HepG2 (cell line): ENCODE results near the gene CNNM2. TPM values are rescaled to one million over a fixed set of nuclear protein-coding genes. Genes with fewer than 3 reads are reported as not detected.

ENCODE experiments used
- ATAC-seq: fragments of 200-7000 bp; cut with Tn5 transposase; 3 replicates; pipeline ENCODE4 v1.9.1; 2020; ENCODE audit warnings: mild to moderate bottlenecking, moderate library complexity
- BruUV-seq: library from RNA; stranded (reverse); fragments of 400-500 nt; replicated peaks from 2 replicates; lab custom pipeline; 2021; lab: Mats Ljungman, UMichigan
- CTCF ChIA-PET: fragments of 300-600 bp; formaldehyde crosslinking; extraction: SDS; loops from one replicate; lab custom pipeline; 2021; ENCODE audit warnings: low total read pairs, inconsistent platforms, low intra/inter-chr PET ratio; lab: Yijun Ruan, JAX
- POLR2A ChIA-PET: fragments of 350-600 bp; sonication (Branson Sonifier 250); formaldehyde crosslinking; loops from one replicate; lab custom pipeline; 2020; ENCODE audit warnings: antibody characterized with exemption, inconsistent platforms; lab: Yijun Ruan, JAX
- DNase-seq: peaks from one replicate; pipeline ENCODE4 v3.0.0-alpha.2; 2015; ENCODE audit warnings: low spot score
- FAIRE-seq: peaks from 3 replicates; lab custom pipeline; 2011; peaks lifted over from hg19 to GRCh38; lab: Jason Lieb, UNC
- H2AFZ ChIP-seq: one replicate; pipeline ENCODE4 v1.6.1; 2011; ENCODE audit warnings: low read length, inconsistent platforms
- H3K27ac ChIP-seq: fragments of 300-600 bp; 3 replicates; pipeline ENCODE4 v1.8.0; 2011; ENCODE audit warnings: mixed run types, mild to moderate bottlenecking, mixed read lengths, low read length, inconsistent platforms; ENCODE audit not compliant: insufficient read depth; ENCODE audit errors: extremely low read length
- H3K27me3 ChIP-seq, 2 experiments: fragments of 200-600 bp in 1 of 2; 2 replicates in 1 of 2; 3 replicates in 1 of 2; pipeline versions ENCODE4 v1.6.0 to v1.8.0; 2011; ENCODE audit warnings: low read length in 2 of 2, mild to moderate bottlenecking in 2 of 2, moderate library complexity in 2 of 2, inconsistent platforms in 1 of 2; ENCODE audit not compliant: insufficient read depth in 2 of 2, control insufficient read depth in 1 of 2
- H3K36me3 ChIP-seq, 2 experiments: fragments of 200-600 bp in 1 of 2; replicated peaks in 1 of 2; 2 replicates in 1 of 2; 3 replicates in 1 of 2; pipeline versions ENCODE4 v1.5.1 to v1.8.0; 2011; ENCODE audit warnings: low read length in 2 of 2, inconsistent platforms in 1 of 2; ENCODE audit not compliant: insufficient read depth in 2 of 2, control insufficient read depth in 1 of 2
- H3K4me1 ChIP-seq: 2 replicates; pipeline ENCODE4 v1.5.1; 2012; ENCODE audit warnings: low read length, inconsistent platforms; ENCODE audit not compliant: insufficient read depth
- H3K4me2 ChIP-seq: 2 replicates; pipeline ENCODE4 v1.6.0; 2011; ENCODE audit warnings: low read depth, low read length, inconsistent platforms
- H3K4me3 ChIP-seq, 3 experiments: fragments of 200-600 bp in 1 of 3; sonication (generic), shearing (Covaris generic) in 1 of 3; replicated peaks in 1 of 3; 2 replicates each; pipeline ENCODE4 v1.5.1; 2011 to 2016; ENCODE audit warnings: low read length in 3 of 3, inconsistent platforms in 2 of 3, low read depth in 2 of 3, mild to moderate bottlenecking in 2 of 3, control low read depth in 1 of 3, mixed read lengths in 1 of 3; ENCODE audit not compliant: insufficient read depth in 1 of 3
- H3K79me2 ChIP-seq: one replicate; pipeline ENCODE4 v1.6.1; 2011; ENCODE audit warnings: low read length, inconsistent platforms; ENCODE audit not compliant: insufficient read depth
- H3K9ac ChIP-seq: 2 replicates; pipeline ENCODE4 v1.6.0; 2011; ENCODE audit warnings: mild to moderate bottlenecking, low read depth, low read length, inconsistent platforms; ENCODE audit not compliant: insufficient read depth
- H3K9me3 ChIP-seq: 2 replicates; pipeline ENCODE4 v1.5.1; 2012; ENCODE audit warnings: mild to moderate bottlenecking, low read length
- H4K20me1 ChIP-seq: 2 replicates; pipeline ENCODE4 v1.6.0; 2011; ENCODE audit warnings: inconsistent platforms, mild to moderate bottlenecking, low read length, moderate library complexity; ENCODE audit not compliant: insufficient read depth
- BRD4 ChIP-seq: sonication (generic); formaldehyde crosslinking; IDR thresholded peaks from 2 replicates; pipeline ENCODE4 v1.4.0; 2020; ENCODE audit warnings: missing genetic modification reagents
- GZF1 ChIP-seq: sonication (generic); formaldehyde crosslinking; IDR thresholded peaks from 2 replicates; pipeline ENCODE4 v1.5.1; 2020; ENCODE audit warnings: mild to moderate bottlenecking, missing genetic modification reagents
- HDAC2 ChIP-seq: sonication (generic); formaldehyde crosslinking; IDR thresholded peaks from 2 replicates; pipeline ENCODE4 v1.4.0; 2020; ENCODE audit warnings: missing genetic modification reagents
- HHEX ChIP-seq: IDR thresholded peaks from 2 replicates; pipeline ENCODE4 v1.6.1; 2016; ENCODE audit warnings: control low read depth
- JUN ChIP-seq: sonication (generic); formaldehyde crosslinking; IDR thresholded peaks from 2 replicates; pipeline ENCODE4 v1.4.0; 2020; ENCODE audit warnings: mild to moderate bottlenecking, missing genetic modification reagents
- KDM5B ChIP-seq: sonication (generic); formaldehyde crosslinking; IDR thresholded peaks from 2 replicates; pipeline ENCODE4 v1.4.0; 2020; ENCODE audit warnings: missing genetic modification reagents, mild to moderate bottlenecking, borderline replicate concordance
- LCORL ChIP-seq, 2 experiments: fragments of 450-650 bp in 1 of 2; sonication (generic) in 1 of 2; formaldehyde crosslinking in 1 of 2; IDR thresholded peaks; 2 replicates each; pipeline versions ENCODE4 v1.5.0 to v1.6.1; 2017 to 2020; ENCODE audit warnings: antibody characterized with exemption in 1 of 2, missing genetic modification reagents in 1 of 2
- ZNF205 ChIP-seq: IDR thresholded peaks from 2 replicates; pipeline ENCODE4 v1.6.1; 2018; ENCODE audit warnings: missing biosample characterization, missing genetic modification reagents
- ZNF318 ChIP-seq: sonication (generic); formaldehyde crosslinking; IDR thresholded peaks from 2 replicates; pipeline ENCODE4 v1.4.0; 2020; ENCODE audit warnings: mild to moderate bottlenecking, missing genetic modification reagents
- WGBS: methylation state at CpG from one replicate; pipeline ENCODE4 v1.1.6; 2017; ENCODE audit warnings: low lambda C conversion rate; 5-methylcytosine and 5-hydroxymethylcytosine counted together
- in situ Hi-C: cut with HindIII; loops from 2 replicates; pipeline ENCODE4 v1.10.0; 2017; ENCODE audit warnings: low pct_unique_long_range_greater_than_20kb; ENCODE audit not compliant: extremely low pct_ligation_motif_present
- intact Hi-C: fragments of 100-400 bp; cut with micrococcal nuclease; formaldehyde crosslinking; loops from one replicate; pipeline ENCODE4 v1.10.0; 2022; ENCODE audit not compliant: unreplicated experiment
- polyA plus RNA-seq, 8 experiments: library from polyadenylated mRNA; depleted of rRNA in 3 of 8; stranded (reverse) in 7 of 8; unstranded in 1 of 8; fragments of >200 nt; fragmentation: Illumina TruSeq in 4 of 8; extraction: Trizol in 4 of 8; gene quantifications; 2 replicates each; pipeline versions ENCODE4 v1.2.1 to v1.2.3, GENCODE V29; 2011 to 2016; ENCODE audit warnings: low read depth in 4 of 8, missing spikeins in 1 of 8, mixed read lengths in 1 of 8; ENCODE audit not compliant: insufficient read depth in 1 of 8
- total RNA-seq, 5 experiments: library from RNA; depleted of rRNA; stranded (reverse); fragments of >200 nt; fragmentation: Illumina TruSeq; extraction: Trizol; gene quantifications; 2 replicates each; pipeline ENCODE4 v1.2.3, GENCODE V29; 2016; ENCODE audit warnings: low read depth in 1 of 5

Gene CNNM2
- total and polyA plus RNA-seq, 2 of the 13 experiments (the other 11 are each of a cell fraction or from before 2014, with no cell fraction given) = 7.1 to 9.0 TPM

- no peak overlapping the region for H3K4me2 ChIP-seq
- no peaks in the 10 kb centered on the region for H3K79me2 ChIP-seq
- H3K9ac ChIP-seq = no peak overlapping the region
- CTCF ChIA-PET = no interaction called here
- FAIRE-seq = no peak
- TF ChIP-seq GZF1 (CRISPR knock-in tag) = no peak
- TF ChIP-seq ZNF205 (CRISPR knock-in tag) = no peak
- TF ChIP-seq LCORL (IDR thresholded peaks at IDR 0.05) = no peak
- no peak for TF ChIP-seq LCORL (CRISPR knock-in tag; IDR thresholded peaks at IDR 0.05)
- TF ChIP-seq HHEX (CRISPR knock-in tag) = no peak
- no peak for TF ChIP-seq JUN
- no peaks in the 10 kb centered on the region for H3K9me3 ChIP-seq
- 99% methylated on average over 2 of the region's 2 CpGs for WGBS
- no peaks in the 10 kb centered on the region for H3K4me1 ChIP-seq
- peaks cover 20 to 60% of the 10 kb centered on the region in 2 experiments for H3K36me3 ChIP-seq
- no peak overlapping the region for H2AFZ ChIP-seq
- H3K27ac ChIP-seq = no peak overlapping the region
- no peak for ATAC-seq
- in situ Hi-C loops (no loop called here), intact Hi-C loops (no loop called here)
- no peak overlapping the region for H3K4me3 ChIP-seq
- no peaks in the 10 kb centered on the region for H4K20me1 ChIP-seq
- no peaks in the 10 kb centered on the region for H3K27me3 ChIP-seq
- POLR2A ChIA-PET = no interaction called here
- no peak for DNase-seq
- BruUV-seq = no TSS peak
Measured at GRCh38 chr10:103103989-103104388, 185.9 kb downstream of the CNNM2 start.

- no peak for TF ChIP-seq BRD4 (CRISPR knock-in tag)
- TF ChIP-seq ZNF318 (CRISPR knock-in tag) = no peak
- no peak for TF ChIP-seq HDAC2
- TF ChIP-seq KDM5B = no peak
- TF ChIP-seq, all 625 proteins: peak for 0
- Histone ChIP-seq H3K9ac (no peak overlapping the region), H3K4me3 (no peak overlapping the region), H2AFZ (no peak overlapping the region), H3K36me3 (peaks cover 17 to 55% of the 10 kb centered on the region in 2 experiments), H3K27me3 (no peaks in the 10 kb centered on the region), H4K20me1 (0 out of 2 replicates have a peak, but pooled peaks cover 2% of the 10 kb centered on the region), H3K4me1 (no peaks in the 10 kb centered on the region), H3K4me2 (no peak overlapping the region), H3K79me2 (peaks cover 6% of the 10 kb centered on the region), H3K9me3 (no peaks in the 10 kb centered on the region), H3K27ac (no peak overlapping the region)
- in situ Hi-C loops (no loop called here), intact Hi-C loops (no loop called here)
- ATAC-seq = no peak
- DNase-seq = no peak
- ChIA-PET CTCF (no interaction called here), POLR2A (no interaction called here)
- BruUV-seq = no TSS peak
- FAIRE-seq = no peak
- 25% methylated on average over 2 of the region's 2 CpGs for WGBS
Measured at GRCh38 chr10:103104721-103105120, 186.6 kb downstream of the CNNM2 start.
